GM12878 (cell line): ENCODE results near the gene CD48. TPM values are rescaled to one million over a fixed set of nuclear protein-coding genes. Genes with fewer than 3 reads are reported as not detected.

Experiments used
- BCLAF1 ChIP-seq: fragments of 450-650 bp; IDR thresholded peaks from 2 replicates; pipeline ENCODE4 v1.6.1; 2017; ENCODE audit warnings: antibody characterized with exemption, mild to moderate bottlenecking, moderate library complexity
- SRF ChIP-seq, 2 experiments: IDR thresholded peaks; 2 replicates each; pipeline ENCODE4 v1.6.1; 2011; ENCODE audit warnings: low read depth in 2 of 2, low read length in 2 of 2, mild to moderate bottlenecking in 1 of 2, moderate library complexity in 1 of 2
- ZBTB40 ChIP-seq: fragments of 450-650 bp; IDR thresholded peaks from 2 replicates; pipeline ENCODE4 v1.6.1; 2016; ENCODE audit warnings: mild to moderate bottlenecking, moderate library complexity, borderline replicate concordance
- ZSCAN29 ChIP-seq: fragments of 450-650 bp; IDR thresholded peaks from 2 replicates; pipeline ENCODE4 v1.6.1; 2017; ENCODE audit warnings: mild to moderate bottlenecking, moderate library complexity
- polyA plus RNA-seq, 11 experiments: library from polyadenylated mRNA; depleted of rRNA in 4 of 11; unstranded in 6 of 11; stranded (reverse) in 5 of 11; fragments of >200 nt; fragmentation: Nextera tagmentation in 4 of 11; fragmentation: Illumina TruSeq in 1 of 11; extraction: Ambion mirVana in 4 of 11; extraction: Trizol in 1 of 11; gene quantifications; 1 replicate in 1 of 11; 2 replicates in 10 of 11; pipeline versions ENCODE4 v1.2.1 to v1.2.3, GENCODE V29; 2011 to 2016; ENCODE audit warnings: inconsistent platforms in 2 of 11, missing spikeins in 2 of 11, low read depth in 1 of 11
- total RNA-seq, 4 experiments: library from RNA; depleted of rRNA in 3 of 4; stranded (reverse); fragments of >200 nt in 3 of 4; fragmentation: Illumina TruSeq in 1 of 4; extraction: Trizol in 1 of 4; gene quantifications; 2 replicates each; pipeline versions ENCODE4 v1.2.1 to v1.2.3, GENCODE V29; 2013 to 2021

Gene CD48
- total and polyA plus RNA-seq, 10 of the 15 experiments (the other 5 are each of a cell fraction or from before 2014, with no cell fraction given), result 302 to 1,315 (median 430) TPM

GRCh38 chr1:160726114-160726497 is 14.5 kb upstream of the CD48 start (continued):
- no peak for TF ChIP-seq ZBTB40
- no peak for TF ChIP-seq BCLAF1
- TF ChIP-seq ZSCAN29, result no peak
- TF ChIP-seq SRF (IDR thresholded peaks at IDR 0.05; ENCODE audit: low read depth in 2 of 2, low read length in 2 of 2), result no peak
